ELF-1 (cell line): ENCODE measurements around the gene ZIC4.

Experiments used
- DNase-seq: peaks from one replicate; pipeline ENCODE4 v3.0.0-alpha.2; 2016; ENCODE audit warnings: low read depth, low spot score

The ZIC4 gene

GRCh38 chr3:147418371-147418781 is 12.0 kb upstream of the ZIC4 start:
- DNase-seq: no peak

- DNase-seq: no peak
Observed at GRCh38 chr3:147417551-147418295, 11.4 kb upstream of the ZIC4 start.

GRCh38 chr3:147416931-147417330 is 10.6 kb upstream of the ZIC4 start:
- no peak for DNase-seq

GRCh38 chr3:147415874-147416273 is 9.5 kb upstream of the ZIC4 start:
- no peak for DNase-seq

GRCh38 chr3:147415286-147415685 is 8.9 kb upstream of the ZIC4 start:
- peak; percentile 19 for DNase-seq

- DNase-seq: no peak
Observed at GRCh38 chr3:147414390-147415138, 8.2 kb upstream of the ZIC4 start.

- peak; percentile 58 for DNase-seq
Observed at GRCh38 chr3:147413686-147414389, 7.5 kb upstream of the ZIC4 start.

GRCh38 chr3:147412917-147413685 is 6.8 kb upstream of the ZIC4 start:
- peak; percentile 71 for DNase-seq

GRCh38 chr3:147412261-147412916 is 6.0 kb upstream of the ZIC4 start:
- no peak for DNase-seq

GRCh38 chr3:147411815-147412241 is 5.5 kb upstream of the ZIC4 start:
- no peak for DNase-seq

- DNase-seq: peak; percentile 54
Observed at GRCh38 chr3:147411238-147411814, 5.0 kb upstream of the ZIC4 start.

GRCh38 chr3:147410526-147411237 is 4.3 kb upstream of the ZIC4 start:
- DNase-seq: peak; percentile 56

- no peak for DNase-seq
Observed at GRCh38 chr3:147410116-147410525, 3.8 kb upstream of the ZIC4 start.

GRCh38 chr3:147409143-147410115 is 3.1 kb upstream of the ZIC4 start, which contains the start of gene ZIC1:
Gene ZIC1, plus strand, starts transcription at chr3:147409365. Its CDS starts 748 bp downstream, at chr3:147410113.
- DNase-seq: peak; percentile 92

GRCh38 chr3:147408188-147409100 is 2.1 kb upstream of the ZIC4 start:
- peak; percentile 78 for DNase-seq

- DNase-seq: no peak
Observed at GRCh38 chr3:147407498-147408187, 1.3 kb upstream of the ZIC4 start.

GRCh38 chr3:147407114-147407497 is 763 bp upstream of the ZIC4 start:
- no peak for DNase-seq
